GM10266 (cell line): ENCODE data around the gene RAP1GAP2.

Source experiments
- DNase-seq: peaks from one replicate; pipeline ENCODE4 v3.0.0; 2012; ENCODE audit errors: extremely low spot score
- TF ChIP-seq, protein P1 (sequence below): IDR thresholded peaks from 2 replicates; pipeline ENCODE4 v1.5.1; 2012; ENCODE audit warnings: mild to moderate bottlenecking, low read depth; ENCODE audit not compliant: control insufficient read depth, insufficient read depth; ENCODE audit errors: missing control alignments

RAP1GAP2 gene

DNA sequence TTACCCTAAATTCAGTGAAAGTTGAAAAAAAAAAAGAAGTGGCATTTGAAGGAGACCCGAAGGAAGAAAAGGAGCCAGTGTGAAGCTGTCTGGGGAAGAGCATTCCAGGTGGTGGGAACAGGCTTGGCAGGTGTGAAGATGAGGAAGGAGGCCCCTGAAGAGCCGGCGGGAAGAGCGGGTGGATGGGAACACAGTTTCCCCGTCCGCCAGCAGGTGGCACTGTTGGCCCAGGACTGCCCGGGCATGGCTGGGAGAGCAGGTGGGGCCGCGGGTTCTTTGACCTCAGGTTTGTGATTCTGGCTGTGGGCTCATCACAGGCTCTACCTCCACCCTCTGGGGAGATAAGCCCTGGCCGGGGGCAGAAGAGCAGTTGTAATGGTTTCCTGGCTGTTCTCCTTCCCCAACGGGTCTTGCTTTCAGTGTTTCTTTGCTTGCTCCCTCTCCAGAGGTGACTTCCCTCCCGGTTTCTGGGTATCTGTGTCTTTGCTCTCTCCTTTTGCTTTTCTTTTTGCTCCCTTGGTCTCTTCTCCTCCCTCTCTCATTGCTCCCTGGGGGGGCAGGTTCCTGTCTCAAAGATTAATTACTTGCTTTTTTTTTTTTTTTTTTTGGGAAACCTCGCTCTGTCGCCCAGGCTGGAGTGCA, 32.3 kb downstream of the RAP1GAP2 start:
- TF ChIP-seq, protein P1, sequence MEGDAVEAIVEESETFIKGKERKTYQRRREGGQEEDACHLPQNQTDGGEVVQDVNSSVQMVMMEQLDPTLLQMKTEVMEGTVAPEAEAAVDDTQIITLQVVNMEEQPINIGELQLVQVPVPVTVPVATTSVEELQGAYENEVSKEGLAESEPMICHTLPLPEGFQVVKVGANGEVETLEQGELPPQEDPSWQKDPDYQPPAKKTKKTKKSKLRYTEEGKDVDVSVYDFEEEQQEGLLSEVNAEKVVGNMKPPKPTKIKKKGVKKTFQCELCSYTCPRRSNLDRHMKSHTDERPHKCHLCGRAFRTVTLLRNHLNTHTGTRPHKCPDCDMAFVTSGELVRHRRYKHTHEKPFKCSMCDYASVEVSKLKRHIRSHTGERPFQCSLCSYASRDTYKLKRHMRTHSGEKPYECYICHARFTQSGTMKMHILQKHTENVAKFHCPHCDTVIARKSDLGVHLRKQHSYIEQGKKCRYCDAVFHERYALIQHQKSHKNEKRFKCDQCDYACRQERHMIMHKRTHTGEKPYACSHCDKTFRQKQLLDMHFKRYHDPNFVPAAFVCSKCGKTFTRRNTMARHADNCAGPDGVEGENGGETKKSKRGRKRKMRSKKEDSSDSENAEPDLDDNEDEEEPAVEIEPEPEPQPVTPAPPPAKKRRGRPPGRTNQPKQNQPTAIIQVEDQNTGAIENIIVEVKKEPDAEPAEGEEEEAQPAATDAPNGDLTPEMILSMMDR = peak; percentile 87
- peak; percentile 84 for DNase-seq

GRCh38 chr17:2830678-2831077, 34.4 kb downstream of the RAP1GAP2 start:
- TF ChIP-seq, protein P1 = no peak
- no peak for DNase-seq

GRCh38 chr17:2835780-2836179, 39.5 kb downstream of the RAP1GAP2 start:
- TF ChIP-seq, protein P1 = no peak
- DNase-seq = no peak

- peak; percentile 58 for DNase-seq
- TF ChIP-seq, protein P1 = peak; percentile 52
Observed at GRCh38 chr17:2837147-2837561, 40.9 kb downstream of the RAP1GAP2 start.

GRCh38 chr17:2841606-2842005, 45.4 kb downstream of the RAP1GAP2 start:
- TF ChIP-seq, protein P1 = no peak
- no peak for DNase-seq

- DNase-seq = no peak
- TF ChIP-seq, protein P1 = no peak
Observed at GRCh38 chr17:2842464-2842863, 46.2 kb downstream of the RAP1GAP2 start.

- DNase-seq = no peak
- TF ChIP-seq, protein P1 = no peak
Observed at GRCh38 chr17:2844416-2844815, 48.2 kb downstream of the RAP1GAP2 start.
